Breast epithelium (tissue), 3 donors: ENCODE data around the gene CES5A.

Experiments
- CTCF ChIP-seq, 3 donors: fragments of 450-650 bp; IDR thresholded peaks; one replicate each; pipeline ENCODE4 v1.5.1; 2016 to 2017; ENCODE audit warnings: antibody characterized with exemption in 3 of 3, mild to moderate bottlenecking in 3 of 3, moderate library complexity in 3 of 3
- POLR2A ChIP-seq: fragments of 450-650 bp; IDR thresholded peaks from one replicate; pipeline ENCODE4 v1.6.1; 2016; ENCODE audit warnings: antibody characterized with exemption, mild to moderate bottlenecking, moderate library complexity
- POLR2AphosphoS5 ChIP-seq, 3 donors: sonication (generic); formaldehyde crosslinking; IDR thresholded peaks; one replicate each; pipeline ENCODE4 v1.6.1; 2017; ENCODE audit warnings: antibody characterized with exemption in 3 of 3

GRCh38 chr16:55843105-55843395 is 32.1 kb downstream of the CES5A start:
- TF ChIP-seq POLR2A (no peak), CTCF (IDR thresholded peaks at IDR 0.05) (no peak), POLR2AphosphoS5 (IDR thresholded peaks at IDR 0.05) (no peak)
